CD4-positive, alpha-beta T cell treated with Interleukin-17A for 4 hours (primary cell): ENCODE data around the gene COA1.
"Not testable (repeated sequence)": the region's sequence is repeated elsewhere in the genome, so short reads cannot be mapped to it uniquely, and the experiment has no call there.

ENCODE experiments used
- DNase-seq: peaks from one replicate; pipeline ENCODE4 v3.0.0-alpha.2; 2020; ENCODE audit warnings: mixed read lengths

The COA1 gene

GRCh38 chr7:43687866-43688265 is 41.5 kb downstream of the COA1 start:
- not testable (repeated sequence) for DNase-seq

GRCh38 chr7:43686991-43687390 is 42.3 kb downstream of the COA1 start:
- no peak for DNase-seq

- DNase-seq, result no peak
These were observed 48.6 kb downstream of the COA1 start for GRCh38 chr7:43680736-43681135.

GRCh38 chr7:43679210-43680068 is 49.9 kb downstream of the COA1 start:
- DNase-seq, result no peak

- no peak for DNase-seq
These were observed 51.0 kb downstream of the COA1 start for GRCh38 chr7:43678315-43678714.

GRCh38 chr7:43677864-43678263 is 51.5 kb downstream of the COA1 start:
- no peak for DNase-seq

GRCh38 chr7:43674559-43675436 is 54.5 kb downstream of the COA1 start:
- no peak for DNase-seq

- DNase-seq, result not testable (repeated sequence)
These were observed 55.9 kb downstream of the COA1 start for GRCh38 chr7:43673243-43673976.

- DNase-seq, result no peak
These were observed 57.8 kb downstream of the COA1 start for GRCh38 chr7:43671521-43671920.

- DNase-seq, result peak; percentile 69
These were observed 59.8 kb downstream of the COA1 start for GRCh38 chr7:43669286-43670081.

GRCh38 chr7:43668035-43668434 is 61.3 kb downstream of the COA1 start:
- DNase-seq, result no peak

GRCh38 chr7:43666938-43667337 is 62.4 kb downstream of the COA1 start:
- no peak for DNase-seq

GRCh38 chr7:43664681-43665080 is 64.6 kb downstream of the COA1 start:
- DNase-seq, result no peak

GRCh38 chr7:43660141-43660540 is 69.2 kb downstream of the COA1 start:
- no peak for DNase-seq

GRCh38 chr7:43659549-43659896 is 69.8 kb downstream of the COA1 start:
- no peak for DNase-seq

GRCh38 chr7:43658718-43659548 is 70.4 kb downstream of the COA1 start:
- DNase-seq, result no peak

GRCh38 chr7:43656997-43657396 is 72.3 kb downstream of the COA1 start:
- no peak for DNase-seq

- no peak for DNase-seq
These were observed 73.7 kb downstream of the COA1 start for GRCh38 chr7:43655584-43655983.

GRCh38 chr7:43653891-43654504 is 75.3 kb downstream of the COA1 start:
- DNase-seq, result no peak

- DNase-seq, result no peak
These were observed 75.9 kb downstream of the COA1 start for GRCh38 chr7:43653466-43653865.

- no peak for DNase-seq
These were observed 77.0 kb downstream of the COA1 start for GRCh38 chr7:43652364-43652763.
